Omental fat pad (tissue), 4 donors: ENCODE data around the gene SORL1. TPM values are rescaled to one million over a fixed set of nuclear protein-coding genes. Genes with fewer than 3 reads are reported as not detected.

Experiments used
- ATAC-seq: fragments of 150-250 bp; one replicate; pipeline ENCODE4 v1.9.1; 2016; ENCODE audit warnings: mild to moderate bottlenecking, moderate library complexity; ENCODE audit not compliant: low FRiP score
- DNase-seq: peaks from one replicate; pipeline ENCODE4 v3.0.0-alpha.2; 2019; ENCODE audit warnings: low spot score
- CTCF ChIP-seq, 3 donors: fragments of 450-650 bp; IDR thresholded peaks; one replicate each; pipeline ENCODE4 v1.5.1; 2016 to 2017; ENCODE audit warnings: antibody characterized with exemption in 3 of 3, mild to moderate bottlenecking in 3 of 3, moderate library complexity in 2 of 3
- total RNA-seq, 4 donors: library from RNA; depleted of rRNA; stranded (reverse); fragments of >200 nt; gene quantifications; one replicate each; pipeline ENCODE4 v1.1.0, GENCODE V29; 2016

SORL1 gene
- total RNA-seq, 4 donors from 2014 or later = 5.8 to 93.0 (median 11.1) TPM

GRCh38 chr11:121437686-121438078 is 14.4 kb upstream of the SORL1 start:
- DNase-seq = no peak
- ATAC-seq = no peak
- no peak for TF ChIP-seq CTCF (IDR thresholded peaks at IDR 0.05)

- DNase-seq = no peak
- ATAC-seq = no peak
- TF ChIP-seq CTCF (IDR thresholded peaks at IDR 0.05) = no peak
Observed at GRCh38 chr11:121439337-121439736, 12.8 kb upstream of the SORL1 start.

- TF ChIP-seq CTCF (IDR thresholded peaks at IDR 0.05) = no peak
- DNase-seq (no peak), ATAC-seq (no peak)
Observed at GRCh38 chr11:121439759-121440158, 12.4 kb upstream of the SORL1 start.

- no peak for DNase-seq
- no peak for TF ChIP-seq CTCF (IDR thresholded peaks at IDR 0.05)
- no peak for ATAC-seq
Observed at GRCh38 chr11:121441521-121441920, 10.6 kb upstream of the SORL1 start.

- no peak for TF ChIP-seq CTCF (IDR thresholded peaks at IDR 0.05)
- ATAC-seq = no peak
Observed at GRCh38 chr11:121443688-121444275, 8.3 kb upstream of the SORL1 start.

GRCh38 chr11:121444526-121444925 is 7.6 kb upstream of the SORL1 start:
- ATAC-seq (no peak), DNase-seq (no peak)
- TF ChIP-seq CTCF (IDR thresholded peaks at IDR 0.05) = no peak

More at GRCh38 chr11:121443688-121444275, 8.3 kb upstream of the SORL1 start:
- DNase-seq = no peak

- TF ChIP-seq CTCF (IDR thresholded peaks at IDR 0.05) = no peak
- DNase-seq = no peak
- no peak for ATAC-seq
Observed at GRCh38 chr11:121445071-121445768, 6.9 kb upstream of the SORL1 start.
